Liver (tissue), 9 donors: ENCODE data around the gene SRPX. TPM values are rescaled to one million over a fixed set of nuclear protein-coding genes. Genes with fewer than 3 reads are reported as not detected.

Experiments used
- DNase-seq: peaks from one replicate; pipeline ENCODE4 v3.0.0-alpha.2; 2017; ENCODE audit warnings: low spot score
- H3K27ac ChIP-seq, 2 donors: one replicate each; pipeline ENCODE4 v1.7.0; 2013; ENCODE audit warnings: inconsistent platforms in 2 of 2, low read length in 2 of 2, control low read depth in 1 of 2, low read depth in 1 of 2, mild to moderate bottlenecking in 1 of 2
- H3K27me3 ChIP-seq, 4 donors: one replicate each; pipeline versions ENCODE4 v1.6.1 to v1.7.0; 2013; ENCODE audit warnings: low read length in 3 of 4, inconsistent platforms in 1 of 4, mild to moderate bottlenecking in 1 of 4, moderate library complexity in 1 of 4; ENCODE audit not compliant: control insufficient read depth in 4 of 4, insufficient read depth in 4 of 4
- H3K36me3 ChIP-seq, 4 donors: one replicate each; pipeline versions ENCODE4 v1.6.1 to v1.7.0; 2013; ENCODE audit warnings: low read length in 3 of 4, mild to moderate bottlenecking in 3 of 4, low read depth in 1 of 4, moderate library complexity in 1 of 4; ENCODE audit not compliant: control insufficient read depth in 4 of 4, insufficient read depth in 3 of 4
- H3K4me1 ChIP-seq, 4 donors: one replicate each; pipeline versions ENCODE4 v1.6.1 to v1.7.0; 2013; ENCODE audit warnings: low read length in 3 of 4, mild to moderate bottlenecking in 3 of 4, moderate library complexity in 1 of 4; ENCODE audit not compliant: control insufficient read depth in 4 of 4, insufficient read depth in 4 of 4
- H3K4me3 ChIP-seq, 3 donors: one replicate each; pipeline versions ENCODE4 v1.6.1 to v1.7.0; 2013; ENCODE audit warnings: low read length in 3 of 3, control low read depth in 1 of 3, low read depth in 1 of 3, mild to moderate bottlenecking in 1 of 3
- H3K9ac ChIP-seq, 2 donors: one replicate each; pipeline ENCODE4 v1.7.0; 2013; ENCODE audit warnings: low read length in 2 of 2, mild to moderate bottlenecking in 2 of 2, moderate library complexity in 2 of 2, control low read depth in 1 of 2, low read depth in 1 of 2
- H3K9me3 ChIP-seq, 4 donors: one replicate each; pipeline versions ENCODE4 v1.6.1 to v1.7.0; 2013; ENCODE audit warnings: low read length in 3 of 4; ENCODE audit not compliant: control insufficient read depth in 4 of 4
- ATF3 ChIP-seq: IDR thresholded peaks from 2 replicates; pipeline ENCODE4 v1.6.1; 2016; ENCODE audit warnings: antibody characterized with exemption
- CTCF ChIP-seq: fragments of 150-350 bp; IDR thresholded peaks from 2 replicates; pipeline ENCODE4 v1.5.1; 2017; ENCODE audit warnings: improper control_type of control experiment, low read depth, low read length; ENCODE audit not compliant: missing input control
- EGR1 ChIP-seq, 2 donors: IDR thresholded peaks; 2 replicates each; pipeline ENCODE4 v1.6.1; 2016 to 2018; ENCODE audit warnings: antibody characterized with exemption in 2 of 2, low read depth in 2 of 2
- FOXA1 ChIP-seq: IDR thresholded peaks from 2 replicates; pipeline ENCODE4 v1.6.1; 2016; ENCODE audit warnings: antibody characterized with exemption
- FOXA2 ChIP-seq: IDR thresholded peaks from 2 replicates; pipeline ENCODE4 v1.6.1; 2016; ENCODE audit warnings: antibody characterized with exemption
- GABPA ChIP-seq, 2 donors: IDR thresholded peaks in 1 of 2; conservative IDR thresholded peaks in 1 of 2; 2 replicates each; pipeline ENCODE4 v1.6.1; 2016; ENCODE audit warnings: antibody characterized with exemption in 2 of 2, mild to moderate bottlenecking in 1 of 2, moderate library complexity in 1 of 2
- HNF4A ChIP-seq, 2 donors: conservative IDR thresholded peaks; 2 replicates each; pipeline ENCODE4 v1.6.1; 2016; ENCODE audit warnings: antibody characterized with exemption in 2 of 2, mild to moderate bottlenecking in 2 of 2
- HNF4G ChIP-seq: IDR thresholded peaks from 2 replicates; pipeline ENCODE4 v1.6.1; 2016; ENCODE audit warnings: antibody characterized with exemption
- JUND ChIP-seq, 2 donors: IDR thresholded peaks; 2 replicates each; pipeline ENCODE4 v1.6.1; 2016; ENCODE audit warnings: antibody characterized with exemption in 2 of 2
- RAD21 ChIP-seq, 2 donors: IDR thresholded peaks; 2 replicates each; pipeline ENCODE4 v1.6.1; 2016; ENCODE audit warnings: antibody characterized with exemption in 2 of 2, mild to moderate bottlenecking in 2 of 2
- REST ChIP-seq: IDR thresholded peaks from 2 replicates; pipeline ENCODE4 v1.6.1; 2016; ENCODE audit warnings: antibody characterized with exemption, mild to moderate bottlenecking
- RXRA ChIP-seq, 2 donors: IDR thresholded peaks; 2 replicates each; pipeline ENCODE4 v1.6.1; 2017 to 2018; ENCODE audit warnings: antibody characterized with exemption in 2 of 2, mild to moderate bottlenecking in 1 of 2
- SP1 ChIP-seq: IDR thresholded peaks from 2 replicates; pipeline ENCODE4 v1.6.1; 2018; ENCODE audit warnings: antibody characterized with exemption, mild to moderate bottlenecking
- ZBTB33 ChIP-seq: IDR thresholded peaks from 2 replicates; pipeline ENCODE4 v1.6.1; 2016; ENCODE audit warnings: antibody characterized with exemption
- WGBS: extraction: QIAGEN DNeasy Blood & Tissue Kit; methylation state at CpG from one replicate; pipeline ENCODE4 v1.1.7; 2013; 5-methylcytosine and 5-hydroxymethylcytosine counted together
- polyA plus RNA-seq, 2 donors: library from polyadenylated mRNA; stranded (reverse) in 1 of 2; unstranded in 1 of 2; fragments of 200-250 nt in 1 of 2; fragments of >200 nt in 1 of 2; fragmentation: Nextera tagmentation in 1 of 2; extraction: Ambion mirVana in 1 of 2; gene quantifications; one replicate each; pipeline versions ENCODE4 v1.2.1 to v1.2.3, GENCODE V29; 2013 to 2015
- total RNA-seq, 2 donors: library from RNA; depleted of rRNA; stranded (reverse); fragments of >200 nt; gene quantifications; one replicate each; pipeline ENCODE4 v1.2.3, GENCODE V29; 2014
- donor health status: healthy.
- donor health status: healthy.
- donor health status: healthy.
- donor health status: healthy.
- donor health status: healthy.

The SRPX gene
- total and polyA plus RNA-seq, 4 donors = 4.9 to 15.3 (median 10.3) TPM

GRCh38 chrX:38256019-38256418, 35.3 kb upstream of the SRPX start:
- Histone ChIP-seq H3K9me3 (no peaks in the 10 kb centered on the region), H3K4me1 (no peaks in the 10 kb centered on the region), H3K4me3 (no peak overlapping the region), H3K27me3 (no peaks in the 10 kb centered on the region), H3K27ac (no peak overlapping the region), H3K9ac (no peak overlapping the region), H3K36me3 (no peaks in the 10 kb centered on the region)
- DNase-seq = no peak
- TF ChIP-seq FOXA2 (no peak), HNF4G (no peak)
- 95% methylated on average over 30 of the region's 30 CpGs for WGBS

GRCh38 chrX:38249965-38250364, 29.3 kb upstream of the SRPX start:
- Histone ChIP-seq H3K9ac (no peak overlapping the region), H3K27ac (no peak overlapping the region), H3K4me1 (no peaks in the 10 kb centered on the region), H3K27me3 (no peaks in the 10 kb centered on the region), H3K36me3 (no peaks in the 10 kb centered on the region), H3K9me3 (no peaks in the 10 kb centered on the region), H3K4me3 (no peak overlapping the region)
- no peak for DNase-seq
- WGBS = 23% methylated on average over 2 of the region's 2 CpGs
- TF ChIP-seq SP1 = no peak
- TF ChIP-seq CTCF = no peak
- TF ChIP-seq RXRA (IDR thresholded peaks at IDR 0.05) = no peak
- TF ChIP-seq ZBTB33 = no peak
- no peak for TF ChIP-seq ATF3
- no peak for TF ChIP-seq EGR1 (IDR thresholded peaks at IDR 0.05; ENCODE audit: low read depth in 2 of 2)
- no peak for TF ChIP-seq FOXA1
- TF ChIP-seq REST = no peak
- TF ChIP-seq FOXA2 = no peak
- TF ChIP-seq RAD21 (IDR thresholded peaks at IDR 0.05) = no peak
- no peak for TF ChIP-seq HNF4A (conservative IDR thresholded peaks at IDR 0.05)
- TF ChIP-seq GABPA (IDR thresholded peaks at IDR 0.05 in 1 of 2, conservative IDR thresholded peaks at IDR 0.05 in 1 of 2) = no peak
- no peak for TF ChIP-seq JUND (IDR thresholded peaks at IDR 0.05)
